Uterus (tissue), 4 donors: ENCODE data around the gene TBXT. TPM values are rescaled to one million over a fixed set of nuclear protein-coding genes. Genes with fewer than 3 reads are reported as not detected.

Experiments
- DNase-seq, 2 donors: peaks; one replicate each; pipeline ENCODE4 v3.0.0-alpha.2; 2019 to 2020
- H3K27ac ChIP-seq, 2 donors: fragments of 200-600 bp; sonication (generic); 1 replicate in 1 of 2; 2 replicates in 1 of 2; pipeline ENCODE4 v1.5.1; 2016 to 2018
- H3K27me3 ChIP-seq, 2 donors: fragments of 200-600 bp; sonication (generic); one replicate each; pipeline ENCODE4 v1.5.1; 2018 to 2019; ENCODE audit warnings: control low read depth in 1 of 2
- H3K36me3 ChIP-seq, 2 donors: fragments of 200-600 bp; sonication (generic); one replicate each; pipeline ENCODE4 v1.5.1; 2019; ENCODE audit warnings: control low read depth in 1 of 2
- H3K4me1 ChIP-seq, 2 donors: fragments of 200-600 bp; sonication (generic); one replicate each; pipeline ENCODE4 v1.5.1; 2018 to 2019; ENCODE audit warnings: control low read depth in 1 of 2
- H3K4me3 ChIP-seq, 2 donors: fragments of 200-600 bp; sonication (generic); 1 replicate in 1 of 2; 2 replicates in 1 of 2; pipeline ENCODE4 v1.5.1; 2018 to 2019; ENCODE audit warnings: mild to moderate bottlenecking in 1 of 2
- H3K9me3 ChIP-seq, 2 donors: fragments of 200-600 bp; sonication (generic); one replicate each; pipeline ENCODE4 v1.5.1; 2019; ENCODE audit warnings: control low read depth in 1 of 2
- CTCF ChIP-seq, 4 experiments: fragments of 200-600 bp in 2 of 4; fragments of 450-650 bp in 2 of 4; sonication (generic) in 2 of 4; IDR thresholded peaks; one replicate each; pipeline ENCODE4 v1.5.1; 2016 to 2019; ENCODE audit warnings: antibody characterized with exemption in 4 of 4, mild to moderate bottlenecking in 2 of 4, moderate library complexity in 1 of 4
- POLR2A ChIP-seq, 2 donors: fragments of 450-650 bp; IDR thresholded peaks; one replicate each; pipeline ENCODE4 v1.6.1; 2016; ENCODE audit warnings: antibody characterized with exemption in 2 of 2, mild to moderate bottlenecking in 1 of 2, moderate library complexity in 1 of 2
- intact Hi-C: fragments of 100-400 bp; cut with DNase I; formaldehyde crosslinking; loops from one replicate; pipeline ENCODE4 v1.15.1; 2023; ENCODE audit warnings: low total_unique reads
- total RNA-seq, 4 donors: library from RNA; depleted of rRNA in 3 of 4; stranded (reverse); fragments of >200 nt in 3 of 4; gene quantifications; one replicate each; pipeline versions ENCODE4 v1.1.0 to v1.2.4, GENCODE V29; 2014 to 2023
- donor health status: DM: yes; HTN: yes; CAD: no.

TBXT gene
- total RNA-seq, 4 donors from 2014 or later: not detected

GRCh38 chr6:166204852-166205650 is 37.4 kb upstream of the TBXT start:
- no peak overlapping the region for H3K27ac ChIP-seq
- H3K4me1 ChIP-seq: no peaks in the 10 kb centered on the region
- no peak for DNase-seq
- TF ChIP-seq POLR2A (IDR thresholded peaks at IDR 0.05): no peak
- no peak for TF ChIP-seq CTCF (IDR thresholded peaks at IDR 0.05)
- intact Hi-C loops: no loop called here
- no peaks in the 10 kb centered on the region for H3K27me3 ChIP-seq
- H3K9me3 ChIP-seq: no peaks in the 10 kb centered on the region
- no peaks in the 10 kb centered on the region for H3K36me3 ChIP-seq
- no peak overlapping the region for H3K4me3 ChIP-seq

GRCh38 chr6:166203641-166204222 is 36.1 kb upstream of the TBXT start:
- no peaks in the 10 kb centered on the region for H3K4me1 ChIP-seq
- H3K9me3 ChIP-seq: no peaks in the 10 kb centered on the region
- no peaks in the 10 kb centered on the region for H3K27me3 ChIP-seq
- TF ChIP-seq POLR2A (IDR thresholded peaks at IDR 0.05) (no peak), CTCF (IDR thresholded peaks at IDR 0.05) (no peak)
- no peak for DNase-seq
- H3K27ac ChIP-seq: no peak overlapping the region
- no peak overlapping the region for H3K4me3 ChIP-seq
- intact Hi-C loops: no loop called here
- H3K36me3 ChIP-seq: no peaks in the 10 kb centered on the region

GRCh38 chr6:166203003-166203640 is 35.5 kb upstream of the TBXT start:
- Histone ChIP-seq H3K4me1 (no peaks in the 10 kb centered on the region), H3K27ac (no peak overlapping the region), H3K36me3 (no peaks in the 10 kb centered on the region), H3K27me3 (no peaks in the 10 kb centered on the region), H3K4me3 (no peak overlapping the region), H3K9me3 (no peaks in the 10 kb centered on the region)
- intact Hi-C loops: no loop called here
- DNase-seq: no peak
- TF ChIP-seq CTCF (IDR thresholded peaks at IDR 0.05): no peak
- TF ChIP-seq POLR2A (IDR thresholded peaks at IDR 0.05): no peak

- Histone ChIP-seq H3K36me3 (no peaks in the 10 kb centered on the region), H3K4me1 (no peaks in the 10 kb centered on the region), H3K9me3 (no peaks in the 10 kb centered on the region), H3K27ac (no peak overlapping the region), H3K4me3 (no peak overlapping the region), H3K27me3 (no peaks in the 10 kb centered on the region)
- intact Hi-C loops: no loop called here
- no peak for DNase-seq
- TF ChIP-seq POLR2A (IDR thresholded peaks at IDR 0.05) (no peak), CTCF (IDR thresholded peaks at IDR 0.05) (no peak)
These were observed 34.7 kb upstream of the TBXT start for GRCh38 chr6:166202321-166202733.

- intact Hi-C loops: no loop called here
- no peak for TF ChIP-seq CTCF (IDR thresholded peaks at IDR 0.05)
- TF ChIP-seq POLR2A (IDR thresholded peaks at IDR 0.05): no peak
These were observed 34.2 kb upstream of the TBXT start for GRCh38 chr6:166201878-166202277.

More at GRCh38 chr6:166201878-166202277, 34.2 kb upstream of the TBXT start:
- DNase-seq: no peak
- no peak overlapping the region for H3K27ac ChIP-seq
- no peaks in the 10 kb centered on the region for H3K27me3 ChIP-seq
- no peaks in the 10 kb centered on the region for H3K9me3 ChIP-seq
- H3K36me3 ChIP-seq: no peaks in the 10 kb centered on the region
- no peak overlapping the region for H3K4me3 ChIP-seq
- no peaks in the 10 kb centered on the region for H3K4me1 ChIP-seq
